Measurements from ENCODE around the gene HOXA1.

The HOXA1 gene

GRCh38 chr7:27140126-27140857, 44.5 kb upstream of the HOXA1 start:
- H3K27ac ChIP-seq (ENCODE audit: low read depth, low read length), result peak overlapping the region; percentile 65

GRCh38 chr7:27139334-27140125, 43.7 kb upstream of the HOXA1 start:
- Histone ChIP-seq H3K9ac (ENCODE audit: low read depth in 1 of 2, low read length in 2 of 2) (peak overlapping the region; percentile 34 to 44), H3K9me3 (ENCODE audit: control insufficient read depth in 1 of 2, low read length in 2 of 2) (no peaks in the 10 kb centered on the region), H3K27ac (ENCODE audit: low read depth, low read length) (peak overlapping the region; percentile 64), H3K36me3 (ENCODE audit: control insufficient read depth in 1 of 2, insufficient read depth in 2 of 2, low read length in 2 of 2) (no peaks in the 10 kb centered on the region), H3K27me3 (ENCODE audit: control insufficient read depth in 1 of 2, insufficient read depth in 2 of 2, low read length in 2 of 2) (peaks cover 40% of the 10 kb centered on the region in 2 donors), H3K4me1 (ENCODE audit: control insufficient read depth in 1 of 2, insufficient read depth in 2 of 2, low read length in 2 of 2) (peaks cover 21 to 27% of the 10 kb centered on the region in 2 donors), H3K4me3 (ENCODE audit: low read depth in 1 of 2, low read length in 2 of 2) (peak overlapping the region; percentile 51 to 65)

More at GRCh38 chr7:27140126-27140857, 44.5 kb upstream of the HOXA1 start:
- peak overlapping the region; percentile 34 to 44 for H3K9ac ChIP-seq (ENCODE audit: low read depth in 1 of 2, low read length in 2 of 2)
- peak overlapping the region; percentile 51 to 65 for H3K4me3 ChIP-seq (ENCODE audit: low read depth in 1 of 2, low read length in 2 of 2)
- peaks cover 19 to 25% of the 10 kb centered on the region in 2 donors for H3K4me1 ChIP-seq (ENCODE audit: control insufficient read depth in 1 of 2, insufficient read depth in 2 of 2, low read length in 2 of 2)
- no peaks in the 10 kb centered on the region for H3K36me3 ChIP-seq (ENCODE audit: control insufficient read depth in 1 of 2, insufficient read depth in 2 of 2, low read length in 2 of 2)
- H3K9me3 ChIP-seq (ENCODE audit: control insufficient read depth in 1 of 2, low read length in 2 of 2), result no peaks in the 10 kb centered on the region
- H3K27me3 ChIP-seq (ENCODE audit: control insufficient read depth in 1 of 2, insufficient read depth in 2 of 2, low read length in 2 of 2), result peaks cover 40 to 47% of the 10 kb centered on the region in 2 donors

- no peaks in the 10 kb centered on the region for H3K9me3 ChIP-seq (ENCODE audit: control insufficient read depth in 1 of 2, low read length in 2 of 2)
- peaks cover 38 to 40% of the 10 kb centered on the region in 2 donors for H3K27me3 ChIP-seq (ENCODE audit: control insufficient read depth in 1 of 2, insufficient read depth in 2 of 2, low read length in 2 of 2)
- H3K9ac ChIP-seq (ENCODE audit: low read depth in 1 of 2, low read length in 2 of 2), result peak overlapping the region; percentile 20 to 44
- H3K36me3 ChIP-seq (ENCODE audit: control insufficient read depth in 1 of 2, insufficient read depth in 2 of 2, low read length in 2 of 2), result no peaks in the 10 kb centered on the region
- peak overlapping the region; percentile 51 to 65 for H3K4me3 ChIP-seq (ENCODE audit: low read depth in 1 of 2, low read length in 2 of 2)
- peaks cover 21 to 23% of the 10 kb centered on the region in 2 donors for H3K4me1 ChIP-seq (ENCODE audit: control insufficient read depth in 1 of 2, insufficient read depth in 2 of 2, low read length in 2 of 2)
- H3K27ac ChIP-seq (ENCODE audit: low read depth, low read length), result peak overlapping the region; percentile 64
Measured at GRCh38 chr7:27138985-27139333, 43.2 kb upstream of the HOXA1 start.

- Histone ChIP-seq H3K27ac (ENCODE audit: low read depth, low read length) (peak overlapping the region; percentile 37), H3K36me3 (ENCODE audit: control insufficient read depth in 1 of 2, insufficient read depth in 2 of 2, low read length in 2 of 2) (no peaks in the 10 kb centered on the region), H3K9me3 (ENCODE audit: control insufficient read depth in 1 of 2, low read length in 2 of 2) (no peaks in the 10 kb centered on the region), H3K4me3 (ENCODE audit: low read depth in 1 of 2, low read length in 2 of 2) (peak overlapping the region in 1 of 2 donors; percentile 65), H3K9ac (ENCODE audit: low read depth in 1 of 2, low read length in 2 of 2) (peak overlapping the region in 1 of 2 donors; percentile 44), H3K27me3 (ENCODE audit: control insufficient read depth in 1 of 2, insufficient read depth in 2 of 2, low read length in 2 of 2) (peaks cover 37 to 40% of the 10 kb centered on the region in 2 donors), H3K4me1 (ENCODE audit: control insufficient read depth in 1 of 2, insufficient read depth in 2 of 2, low read length in 2 of 2) (peaks cover 19 to 26% of the 10 kb centered on the region in 2 donors)
Measured at GRCh38 chr7:27138472-27138871, 42.7 kb upstream of the HOXA1 start.

GRCh38 chr7:27137640-27138315, 42.0 kb upstream of the HOXA1 start:
- peaks cover 34 to 38% of the 10 kb centered on the region in 2 donors for H3K27me3 ChIP-seq (ENCODE audit: control insufficient read depth in 1 of 2, insufficient read depth in 2 of 2, low read length in 2 of 2)
- no peaks in the 10 kb centered on the region for H3K36me3 ChIP-seq (ENCODE audit: control insufficient read depth in 1 of 2, insufficient read depth in 2 of 2, low read length in 2 of 2)
- H3K27ac ChIP-seq (ENCODE audit: low read depth, low read length), result peak overlapping the region; percentile 37
- H3K9ac ChIP-seq (ENCODE audit: low read depth in 1 of 2, low read length in 2 of 2), result peak overlapping the region in 1 of 2 donors; percentile 44
- peaks cover 19 to 29% of the 10 kb centered on the region in 2 donors for H3K4me1 ChIP-seq (ENCODE audit: control insufficient read depth in 1 of 2, insufficient read depth in 2 of 2, low read length in 2 of 2)
- H3K4me3 ChIP-seq (ENCODE audit: low read depth in 1 of 2, low read length in 2 of 2), result no peak overlapping the region
- no peaks in the 10 kb centered on the region for H3K9me3 ChIP-seq (ENCODE audit: control insufficient read depth in 1 of 2, low read length in 2 of 2)

GRCh38 chr7:27134392-27134791, 38.6 kb upstream of the HOXA1 start:
- Histone ChIP-seq H3K9ac (ENCODE audit: low read depth in 1 of 2, low read length in 2 of 2) (no peak overlapping the region), H3K4me1 (ENCODE audit: control insufficient read depth in 1 of 2, insufficient read depth in 2 of 2, low read length in 2 of 2) (peaks cover 21 to 36% of the 10 kb centered on the region in 2 donors), H3K4me3 (ENCODE audit: low read depth in 1 of 2, low read length in 2 of 2) (no peak overlapping the region), H3K36me3 (ENCODE audit: control insufficient read depth in 1 of 2, insufficient read depth in 2 of 2, low read length in 2 of 2) (no peaks in the 10 kb centered on the region), H3K27ac (ENCODE audit: low read depth, low read length) (no peak overlapping the region), H3K9me3 (ENCODE audit: control insufficient read depth in 1 of 2, low read length in 2 of 2) (no peaks in the 10 kb centered on the region), H3K27me3 (ENCODE audit: control insufficient read depth in 1 of 2, insufficient read depth in 2 of 2, low read length in 2 of 2) (peaks cover 17 to 25% of the 10 kb centered on the region in 2 donors)

GRCh38 chr7:27133409-27134231, 37.8 kb upstream of the HOXA1 start:
- Histone ChIP-seq H3K36me3 (ENCODE audit: control insufficient read depth in 1 of 2, insufficient read depth in 2 of 2, low read length in 2 of 2) (no peaks in the 10 kb centered on the region), H3K27ac (ENCODE audit: low read depth, low read length) (peak overlapping the region; percentile 11), H3K27me3 (ENCODE audit: control insufficient read depth in 1 of 2, insufficient read depth in 2 of 2, low read length in 2 of 2) (peaks cover 17 to 25% of the 10 kb centered on the region in 2 donors), H3K4me1 (ENCODE audit: control insufficient read depth in 1 of 2, insufficient read depth in 2 of 2, low read length in 2 of 2) (peaks cover 23 to 44% of the 10 kb centered on the region in 2 donors), H3K9me3 (ENCODE audit: control insufficient read depth in 1 of 2, low read length in 2 of 2) (no peaks in the 10 kb centered on the region), H3K9ac (ENCODE audit: low read depth in 1 of 2, low read length in 2 of 2) (no peak overlapping the region), H3K4me3 (ENCODE audit: low read depth in 1 of 2, low read length in 2 of 2) (no peak overlapping the region)

- Histone ChIP-seq H3K4me1 (ENCODE audit: control insufficient read depth in 1 of 2, insufficient read depth in 2 of 2, low read length in 2 of 2) (peaks cover 23 to 47% of the 10 kb centered on the region in 2 donors), H3K27ac (ENCODE audit: low read depth, low read length) (no peak overlapping the region), H3K9ac (ENCODE audit: low read depth in 1 of 2, low read length in 2 of 2) (no peak overlapping the region)
Measured at GRCh38 chr7:27132978-27133377, 37.2 kb upstream of the HOXA1 start.

GRCh38 chr7:27132214-27132613, 36.4 kb upstream of the HOXA1 start:
- H3K9ac ChIP-seq (ENCODE audit: low read depth in 1 of 2, low read length in 2 of 2), result no peak overlapping the region
- no peak overlapping the region for H3K4me3 ChIP-seq (ENCODE audit: low read depth in 1 of 2, low read length in 2 of 2)
- H3K36me3 ChIP-seq (ENCODE audit: control insufficient read depth in 1 of 2, insufficient read depth in 2 of 2, low read length in 2 of 2), result no peaks in the 10 kb centered on the region
- no peaks in the 10 kb centered on the region for H3K9me3 ChIP-seq (ENCODE audit: control insufficient read depth in 1 of 2, low read length in 2 of 2)
- H3K4me1 ChIP-seq (ENCODE audit: control insufficient read depth in 1 of 2, insufficient read depth in 2 of 2, low read length in 2 of 2), result peaks cover 24 to 52% of the 10 kb centered on the region in 2 donors
- peaks cover 17 to 25% of the 10 kb centered on the region in 2 donors for H3K27me3 ChIP-seq (ENCODE audit: control insufficient read depth in 1 of 2, insufficient read depth in 2 of 2, low read length in 2 of 2)
- no peak overlapping the region for H3K27ac ChIP-seq (ENCODE audit: low read depth, low read length)

More at GRCh38 chr7:27132978-27133377, 37.2 kb upstream of the HOXA1 start:
- peaks cover 17 to 25% of the 10 kb centered on the region in 2 donors for H3K27me3 ChIP-seq (ENCODE audit: control insufficient read depth in 1 of 2, insufficient read depth in 2 of 2, low read length in 2 of 2)
- H3K36me3 ChIP-seq (ENCODE audit: control insufficient read depth in 1 of 2, insufficient read depth in 2 of 2, low read length in 2 of 2), result no peaks in the 10 kb centered on the region
- no peaks in the 10 kb centered on the region for H3K9me3 ChIP-seq (ENCODE audit: control insufficient read depth in 1 of 2, low read length in 2 of 2)
- H3K4me3 ChIP-seq (ENCODE audit: low read depth in 1 of 2, low read length in 2 of 2), result no peak overlapping the region
